ENCODE measurements around the gene PROM1. TPM values are rescaled to one million over a fixed set of nuclear protein-coding genes. Genes with fewer than 3 reads are reported as not detected.

The PROM1 gene
- total and polyA plus RNA-seq, 2 donors from 2014 or later: 28.8 to 276 TPM

GRCh38 chr4:15925830-15926229, 158.0 kb downstream of the PROM1 start:
- no peaks in the 10 kb centered on the region for H3K4me1 ChIP-seq (ENCODE audit: control insufficient read depth in 2 of 3, insufficient read depth in 2 of 3, low read depth in 1 of 3, low read length in 3 of 3)
- DNase-seq (no peak), FAIRE-seq (no peak)
- H3K27ac ChIP-seq (ENCODE audit: low read depth in 2 of 2, low read length in 2 of 2): no peak overlapping the region
- intact Hi-C loops (cut with DNase I): no loop called here
- no peaks in the 10 kb centered on the region for H3K36me3 ChIP-seq (ENCODE audit: control insufficient read depth in 2 of 3, insufficient read depth in 3 of 3, low read length in 3 of 3)
- TF ChIP-seq, protein P1, sequence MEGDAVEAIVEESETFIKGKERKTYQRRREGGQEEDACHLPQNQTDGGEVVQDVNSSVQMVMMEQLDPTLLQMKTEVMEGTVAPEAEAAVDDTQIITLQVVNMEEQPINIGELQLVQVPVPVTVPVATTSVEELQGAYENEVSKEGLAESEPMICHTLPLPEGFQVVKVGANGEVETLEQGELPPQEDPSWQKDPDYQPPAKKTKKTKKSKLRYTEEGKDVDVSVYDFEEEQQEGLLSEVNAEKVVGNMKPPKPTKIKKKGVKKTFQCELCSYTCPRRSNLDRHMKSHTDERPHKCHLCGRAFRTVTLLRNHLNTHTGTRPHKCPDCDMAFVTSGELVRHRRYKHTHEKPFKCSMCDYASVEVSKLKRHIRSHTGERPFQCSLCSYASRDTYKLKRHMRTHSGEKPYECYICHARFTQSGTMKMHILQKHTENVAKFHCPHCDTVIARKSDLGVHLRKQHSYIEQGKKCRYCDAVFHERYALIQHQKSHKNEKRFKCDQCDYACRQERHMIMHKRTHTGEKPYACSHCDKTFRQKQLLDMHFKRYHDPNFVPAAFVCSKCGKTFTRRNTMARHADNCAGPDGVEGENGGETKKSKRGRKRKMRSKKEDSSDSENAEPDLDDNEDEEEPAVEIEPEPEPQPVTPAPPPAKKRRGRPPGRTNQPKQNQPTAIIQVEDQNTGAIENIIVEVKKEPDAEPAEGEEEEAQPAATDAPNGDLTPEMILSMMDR (IDR thresholded peaks at IDR 0.05; ENCODE audit: borderline replicate concordance, extremely low read depth, insufficient read depth): no peak
- no peaks in the 10 kb centered on the region for H3K27me3 ChIP-seq (ENCODE audit: control insufficient read depth, insufficient read depth, low read length)
- H3K4me3 ChIP-seq (ENCODE audit: low read length in 3 of 3): no peak overlapping the region
- no peaks in the 10 kb centered on the region for H3K9me3 ChIP-seq (ENCODE audit: control insufficient read depth in 2 of 3, insufficient read depth in 1 of 3, low read length in 3 of 3)
- H3K9ac ChIP-seq (ENCODE audit: low read length in 3 of 3): no peak overlapping the region

- DNase-seq (no peak), FAIRE-seq (no peak)
- Histone ChIP-seq H3K36me3 (ENCODE audit: control insufficient read depth in 2 of 3, insufficient read depth in 3 of 3, low read length in 3 of 3) (no peaks in the 10 kb centered on the region), H3K27me3 (ENCODE audit: control insufficient read depth, insufficient read depth, low read length) (no peaks in the 10 kb centered on the region), H3K27ac (ENCODE audit: low read depth in 2 of 2, low read length in 2 of 2) (no peak overlapping the region), H3K4me1 (ENCODE audit: control insufficient read depth in 2 of 3, insufficient read depth in 2 of 3, low read depth in 1 of 3, low read length in 3 of 3) (no peaks in the 10 kb centered on the region), H3K4me3 (ENCODE audit: low read length in 3 of 3) (no peak overlapping the region), H3K9me3 (ENCODE audit: control insufficient read depth in 2 of 3, insufficient read depth in 1 of 3, low read length in 3 of 3) (no peaks in the 10 kb centered on the region), H3K9ac (ENCODE audit: low read length in 3 of 3) (no peak overlapping the region)
- intact Hi-C loops (cut with DNase I): no loop called here
- TF ChIP-seq, protein P1 (IDR thresholded peaks at IDR 0.05; ENCODE audit: borderline replicate concordance, extremely low read depth, insufficient read depth): no peak
Measured at GRCh38 chr4:15921592-15921932, 162.3 kb downstream of the PROM1 start.

GRCh38 chr4:15920723-15921591, 162.9 kb downstream of the PROM1 start:
- no peak overlapping the region for H3K27ac ChIP-seq (ENCODE audit: low read depth in 2 of 2, low read length in 2 of 2)
- no peaks in the 10 kb centered on the region for H3K27me3 ChIP-seq (ENCODE audit: control insufficient read depth, insufficient read depth, low read length)
- no peaks in the 10 kb centered on the region for H3K36me3 ChIP-seq (ENCODE audit: control insufficient read depth in 2 of 3, insufficient read depth in 3 of 3, low read length in 3 of 3)
- TF ChIP-seq, protein P1 (IDR thresholded peaks at IDR 0.05; ENCODE audit: borderline replicate concordance, extremely low read depth, insufficient read depth): no peak
- no peaks in the 10 kb centered on the region for H3K9me3 ChIP-seq (ENCODE audit: control insufficient read depth in 2 of 3, insufficient read depth in 1 of 3, low read length in 3 of 3)
- no peak overlapping the region for H3K4me3 ChIP-seq (ENCODE audit: low read length in 3 of 3)
- no peaks in the 10 kb centered on the region for H3K4me1 ChIP-seq (ENCODE audit: control insufficient read depth in 2 of 3, insufficient read depth in 2 of 3, low read depth in 1 of 3, low read length in 3 of 3)
- FAIRE-seq (no peak), DNase-seq (peak in 1 of 5 donors; percentile 90)
- intact Hi-C loops (cut with DNase I): no loop called here
- no peak overlapping the region for H3K9ac ChIP-seq (ENCODE audit: low read length in 3 of 3)

Data from kidney (tissue), 14 donors.